Small intestine (tissue), 7 donors: Measurements from ENCODE around the gene GAS7. TPM values are rescaled to one million over a fixed set of nuclear protein-coding genes. Genes with fewer than 3 reads are reported as not detected.
A peak's percentile ranks its signal among the peaks of the same experiment; 100 is the strongest.

ENCODE experiments used
- DNase-seq, 2 donors: peaks; one replicate each; pipeline versions ENCODE4 v3.0.0 to v3.0.0-alpha.2; 2013
- FAIRE-seq: peaks from 2 replicates; lab custom pipeline; 2012; peaks lifted over from hg19 to GRCh38; lab: Jason Lieb, UNC
- H3K27ac ChIP-seq, 3 donors: one replicate each; pipeline ENCODE4 v1.5.1; 2013; ENCODE audit warnings: low read length in 2 of 3, mild to moderate bottlenecking in 2 of 3, control low read depth in 1 of 3, inconsistent platforms in 1 of 3, low read depth in 1 of 3, moderate library complexity in 1 of 3
- H3K27me3 ChIP-seq, 3 donors: one replicate each; pipeline ENCODE4 v1.6.1; 2013; ENCODE audit warnings: low read length in 3 of 3, inconsistent platforms in 1 of 3; ENCODE audit not compliant: control insufficient read depth in 3 of 3, insufficient read depth in 3 of 3
- H3K36me3 ChIP-seq, 3 donors: one replicate each; pipeline ENCODE4 v1.6.1; 2013; ENCODE audit warnings: low read length in 3 of 3, inconsistent platforms in 1 of 3, low read depth in 1 of 3, mild to moderate bottlenecking in 1 of 3, moderate library complexity in 1 of 3; ENCODE audit not compliant: control insufficient read depth in 3 of 3, insufficient read depth in 2 of 3
- H3K4me1 ChIP-seq, 3 donors: one replicate each; pipeline ENCODE4 v1.6.1; 2013; ENCODE audit warnings: low read length in 2 of 3, inconsistent platforms in 1 of 3, low read depth in 1 of 3, mild to moderate bottlenecking in 1 of 3, moderate library complexity in 1 of 3; ENCODE audit not compliant: control insufficient read depth in 3 of 3, insufficient read depth in 2 of 3
- H3K4me3 ChIP-seq, 3 donors: one replicate each; pipeline ENCODE4 v1.5.1; 2013; ENCODE audit warnings: low read length in 3 of 3, control low read depth in 1 of 3, inconsistent platforms in 1 of 3, low read depth in 1 of 3, mild to moderate bottlenecking in 1 of 3, moderate library complexity in 1 of 3
- H3K9me3 ChIP-seq, 2 donors: one replicate each; pipeline ENCODE4 v1.6.1; 2013; ENCODE audit warnings: low read depth in 1 of 2, low read length in 1 of 2; ENCODE audit not compliant: control insufficient read depth in 2 of 2, insufficient read depth in 1 of 2
- WGBS, 3 donors: extraction: QIAGEN DNeasy Blood & Tissue Kit; methylation state at CpG; one replicate each; pipeline ENCODE4 v1.1.7; 2013; 5-methylcytosine and 5-hydroxymethylcytosine counted together
- polyA plus RNA-seq, 4 donors: library from polyadenylated mRNA; stranded (reverse) in 3 of 4; unstranded in 1 of 4; fragments of 200-250 nt in 3 of 4; fragments of 120-200 nt in 1 of 4; gene quantifications; one replicate each; pipeline versions ENCODE4 v1.2.1 to v1.2.3, GENCODE V29; 2013
- donor health status: healthy with polysubstance abuse.
- donor health status: control.
- donor health status: control.
- donor health status: Bipolar disorder and iron deficiency.
- donor health status: healthy.

Gene GAS7
- polyA plus RNA-seq, 4 donors: 1.1 to 14.9 (median 5.9) TPM

- H3K36me3 ChIP-seq: peaks cover 0 to 2% (median 0%) of the 10 kb centered on the region in 3 donors
- peak overlapping the region in 1 of 3 donors; percentile 52 for H3K27ac ChIP-seq
- H3K4me3 ChIP-seq: no peak overlapping the region
- H3K27me3 ChIP-seq: no peaks in the 10 kb centered on the region
- H3K9me3 ChIP-seq: no peaks in the 10 kb centered on the region
- no peak for DNase-seq
- WGBS, 3 donors: 46 to 50% (median 46%) methylated on average over 13 of the region's 13 CpGs
- no peaks in the 10 kb centered on the region for H3K4me1 ChIP-seq
- FAIRE-seq: no peak
Observed at GRCh38 chr17:9973669-9974447, 224.5 kb downstream of the GAS7 start.

- H3K27ac ChIP-seq: no peak overlapping the region
- DNase-seq: peak in 1 of 2 donors; percentile 36
Observed at GRCh38 chr17:9971991-9972390, 226.4 kb downstream of the GAS7 start.

GRCh38 chr17:9969301-9969935, 229.0 kb downstream of the GAS7 start:
- Histone ChIP-seq H3K36me3 (no peaks in the 10 kb centered on the region), H3K27ac (no peak overlapping the region), H3K4me3 (no peak overlapping the region), H3K4me1 (no peaks in the 10 kb centered on the region), H3K9me3 (no peaks in the 10 kb centered on the region), H3K27me3 (no peaks in the 10 kb centered on the region)
- no peak for DNase-seq
- no peak for FAIRE-seq
- 81 to 86% (median 82%) methylated on average over 13 of the region's 13 CpGs for WGBS, 3 donors

More at GRCh38 chr17:9971991-9972390, 226.4 kb downstream of the GAS7 start:
- no peaks in the 10 kb centered on the region for H3K4me1 ChIP-seq
- H3K9me3 ChIP-seq: no peaks in the 10 kb centered on the region
- H3K36me3 ChIP-seq: peaks cover 0 to 2% (median 0%) of the 10 kb centered on the region in 3 donors
- FAIRE-seq: no peak
- H3K27me3 ChIP-seq: no peaks in the 10 kb centered on the region
- WGBS, 3 donors: 40 to 53% (median 42%) methylated on average over 4 of the region's 4 CpGs
- H3K4me3 ChIP-seq: no peak overlapping the region

GRCh38 chr17:9968881-9969280, 229.5 kb downstream of the GAS7 start:
- WGBS, 3 donors: 58 to 72% (median 63%) methylated on average over 5 of the region's 5 CpGs
- no peak for DNase-seq
- Histone ChIP-seq H3K36me3 (no peaks in the 10 kb centered on the region), H3K27me3 (no peaks in the 10 kb centered on the region), H3K9me3 (no peaks in the 10 kb centered on the region), H3K4me1 (no peaks in the 10 kb centered on the region), H3K4me3 (no peak overlapping the region), H3K27ac (no peak overlapping the region)
- FAIRE-seq: no peak

- H3K9me3 ChIP-seq: no peaks in the 10 kb centered on the region
- H3K36me3 ChIP-seq: no peaks in the 10 kb centered on the region
- DNase-seq (no peak), FAIRE-seq (no peak)
- H3K4me3 ChIP-seq: no peak overlapping the region
- H3K4me1 ChIP-seq: no peaks in the 10 kb centered on the region
- no peak overlapping the region for H3K27ac ChIP-seq
- WGBS, 3 donors: 59 to 75% (median 61%) methylated on average over 5 of the region's 5 CpGs
- H3K27me3 ChIP-seq: no peaks in the 10 kb centered on the region
Observed at GRCh38 chr17:9968008-9968407, 230.4 kb downstream of the GAS7 start.

- Histone ChIP-seq H3K4me1 (no peaks in the 10 kb centered on the region), H3K27ac (no peak overlapping the region), H3K27me3 (no peaks in the 10 kb centered on the region), H3K4me3 (peak overlapping the region in 1 of 3 donors; percentile 10), H3K36me3 (no peaks in the 10 kb centered on the region), H3K9me3 (no peaks in the 10 kb centered on the region)
- DNase-seq (peak in 1 of 2 donors; percentile 50), FAIRE-seq (no peak)
- WGBS, 3 donors: 17 to 22% (median 17%) methylated on average over 22 of the region's 22 CpGs
Observed at GRCh38 chr17:9959377-9959981, 238.9 kb downstream of the GAS7 start.

- Histone ChIP-seq H3K36me3 (peaks cover 0 to under 1% (median 0%) of the 10 kb centered on the region in 3 donors), H3K27ac (no peak overlapping the region)
- no peak for FAIRE-seq
Observed at GRCh38 chr17:9958586-9959281, 239.7 kb downstream of the GAS7 start.

GRCh38 chr17:9957244-9957643, 241.2 kb downstream of the GAS7 start:
- Histone ChIP-seq H3K4me3 (no peak overlapping the region), H3K27me3 (no peaks in the 10 kb centered on the region), H3K36me3 (peaks cover 0 to 3% (median 0%) of the 10 kb centered on the region in 3 donors), H3K9me3 (no peaks in the 10 kb centered on the region), H3K4me1 (no peaks in the 10 kb centered on the region), H3K27ac (no peak overlapping the region)
- DNase-seq (no peak), FAIRE-seq (no peak)
- WGBS, 3 donors: 62 to 81% (median 69%) methylated on average over 8 of the region's 8 CpGs

More at GRCh38 chr17:9958586-9959281, 239.7 kb downstream of the GAS7 start:
- no peak for DNase-seq
- no peaks in the 10 kb centered on the region for H3K4me1 ChIP-seq
- WGBS, 3 donors: 55 to 59% (median 55%) methylated on average over 19 of the region's 19 CpGs
- H3K4me3 ChIP-seq: peak overlapping the region in 1 of 3 donors; percentile 10
- H3K9me3 ChIP-seq: no peaks in the 10 kb centered on the region
- H3K27me3 ChIP-seq: no peaks in the 10 kb centered on the region
